OCI-LY7 (cell line): ENCODE data around the gene POLDIP3.

Experiments used
- CTCF ChIP-seq: fragments of 200-600 bp; sonication (generic); conservative IDR thresholded peaks from 2 replicates; pipeline ENCODE4 v1.5.1; 2014; ENCODE audit warnings: mild to moderate bottlenecking, antibody characterized with exemption, low read length, moderate library complexity, mixed read lengths
- EZH2phosphoT487 ChIP-seq: fragments of 200-600 bp; sonication (generic); IDR thresholded peaks from 2 replicates; pipeline ENCODE4 v1.6.1; 2018; ENCODE audit warnings: low read depth, borderline replicate concordance, mild to moderate bottlenecking, mixed run types, antibody characterized with exemption, low read length, moderate library complexity, mixed read lengths

DNA sequence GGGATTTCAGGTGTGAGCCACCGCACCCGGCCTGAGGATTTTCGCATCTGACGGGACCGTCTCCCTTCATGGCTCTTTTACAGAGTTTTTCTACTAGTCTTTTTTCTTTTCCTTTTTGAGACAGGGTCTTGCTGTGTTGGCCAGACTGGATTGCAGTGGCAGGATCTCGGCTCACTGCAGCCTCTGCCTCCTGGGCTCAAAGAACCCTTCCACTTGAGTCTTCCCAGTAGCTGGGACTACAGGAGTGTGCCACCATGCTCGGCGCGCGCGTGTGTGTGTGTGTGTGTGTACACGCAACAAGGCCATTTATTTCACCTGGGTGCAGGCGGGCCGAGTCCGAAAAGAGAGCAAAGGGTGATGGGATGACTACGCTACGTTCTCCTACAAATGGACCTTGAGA is 50.0 kb downstream of the POLDIP3 start:
- TF ChIP-seq CTCF (no peak), EZH2phosphoT487 (no peak)
